ENCODE measurements around the gene MRPL17.

DNA sequence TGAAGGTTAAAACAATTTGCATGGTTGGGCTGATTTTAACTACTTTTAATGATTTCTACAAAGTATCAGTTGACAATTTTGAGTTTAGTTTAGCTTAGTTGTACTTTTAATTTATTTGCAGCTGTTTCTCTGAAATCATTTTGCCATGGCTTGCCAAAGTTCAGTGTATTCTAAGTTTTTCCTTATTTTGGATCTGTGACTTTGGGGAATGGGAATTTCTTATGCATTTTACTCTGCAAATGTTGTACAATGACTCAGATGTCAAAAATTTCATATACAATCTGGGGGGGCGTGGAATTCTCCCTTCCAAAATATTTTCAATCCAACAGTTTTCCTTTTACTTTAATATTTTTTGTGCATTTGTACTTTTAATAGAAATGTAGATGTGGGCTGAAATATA lies 18.6 kb downstream of the MRPL17 start:
- TF ChIP-seq, protein P1, sequence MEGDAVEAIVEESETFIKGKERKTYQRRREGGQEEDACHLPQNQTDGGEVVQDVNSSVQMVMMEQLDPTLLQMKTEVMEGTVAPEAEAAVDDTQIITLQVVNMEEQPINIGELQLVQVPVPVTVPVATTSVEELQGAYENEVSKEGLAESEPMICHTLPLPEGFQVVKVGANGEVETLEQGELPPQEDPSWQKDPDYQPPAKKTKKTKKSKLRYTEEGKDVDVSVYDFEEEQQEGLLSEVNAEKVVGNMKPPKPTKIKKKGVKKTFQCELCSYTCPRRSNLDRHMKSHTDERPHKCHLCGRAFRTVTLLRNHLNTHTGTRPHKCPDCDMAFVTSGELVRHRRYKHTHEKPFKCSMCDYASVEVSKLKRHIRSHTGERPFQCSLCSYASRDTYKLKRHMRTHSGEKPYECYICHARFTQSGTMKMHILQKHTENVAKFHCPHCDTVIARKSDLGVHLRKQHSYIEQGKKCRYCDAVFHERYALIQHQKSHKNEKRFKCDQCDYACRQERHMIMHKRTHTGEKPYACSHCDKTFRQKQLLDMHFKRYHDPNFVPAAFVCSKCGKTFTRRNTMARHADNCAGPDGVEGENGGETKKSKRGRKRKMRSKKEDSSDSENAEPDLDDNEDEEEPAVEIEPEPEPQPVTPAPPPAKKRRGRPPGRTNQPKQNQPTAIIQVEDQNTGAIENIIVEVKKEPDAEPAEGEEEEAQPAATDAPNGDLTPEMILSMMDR (IDR thresholded peaks at IDR 0.05): no peak
- no peak for TF ChIP-seq POLR2A (IDR thresholded peaks at IDR 0.05)
- TF ChIP-seq POLR2AphosphoS5 (IDR thresholded peaks at IDR 0.05): no peak

Data from prostate gland (tissue), 2 donors.